ENCODE measurements around the gene MAPK11. TPM values are rescaled to one million over a fixed set of nuclear protein-coding genes. Genes with fewer than 3 reads are reported as not detected.

The MAPK11 gene
- total and polyA plus RNA-seq, 2 donors (not counting 1 experiment from before 2014, with no cell fraction given) = 8.1 to 9.9 TPM

GRCh38 chr22:50255607-50256006, 14.6 kb downstream of the MAPK11 start:
- Histone ChIP-seq H3K4me3 (ENCODE audit: control extremely low read depth in 1 of 5, extremely low read depth in 1 of 5, insufficient read depth in 1 of 5, low read depth in 2 of 5, low read length in 4 of 5) (no peak overlapping the region), H3K27me3 (replicated peaks in 1 of 4; ENCODE audit: control extremely low read depth in 1 of 4, control insufficient read depth in 3 of 4, insufficient read depth in 4 of 4, low read length in 3 of 4) (peaks cover 0 to 6% (median under 1%) of the 10 kb centered on the region in 4 experiments), H3K4me1 (ENCODE audit: control insufficient read depth in 2 of 2, insufficient read depth in 2 of 2, low read length in 2 of 2) (peaks cover 2 to 12% of the 10 kb centered on the region in 2 donors), H2AFZ (ENCODE audit: insufficient read depth, low read depth, low read length, poor library complexity, severe bottlenecking) (no peak overlapping the region), H3K36me3 (replicated peaks in 1 of 2; ENCODE audit: control extremely low read depth in 1 of 2, control insufficient read depth in 1 of 2, extremely low read depth in 1 of 2, insufficient read depth in 2 of 2, low read length in 1 of 2) (no peaks in the 10 kb centered on the region), H3K27ac (ENCODE audit: low read length in 2 of 2) (no peak overlapping the region), H3K4me2 (replicated peaks; ENCODE audit: low read depth, low read length, poor library complexity, severe bottlenecking) (no peak overlapping the region), H3K9ac (ENCODE audit: low read length) (no peak overlapping the region), H3K79me2 (ENCODE audit: control insufficient read depth, insufficient read depth, low read length) (no peaks in the 10 kb centered on the region), H4K20me1 (ENCODE audit: control insufficient read depth, insufficient read depth, low read length, poor library complexity, severe bottlenecking) (no peaks in the 10 kb centered on the region), H3K9me3 (ENCODE audit: control extremely low read depth in 1 of 3, control insufficient read depth in 2 of 3, insufficient read depth in 1 of 3, low read length in 2 of 3) (no peaks in the 10 kb centered on the region)
- Mint-ChIP-seq H3K4me3 (no peak overlapping the region), H3K27ac (no peak overlapping the region), H3K27me3 (peaks cover 3% of the 10 kb centered on the region), H3K4me1 (peaks cover 12% of the 10 kb centered on the region), H3K9me3 (ENCODE audit: insufficient read depth) (no peaks in the 10 kb centered on the region)
- intact Hi-C loops (cut with micrococcal nuclease) = no loop called here
- TF ChIP-seq CTCF (IDR thresholded peaks at IDR 0.05) (no peak), EZH2 (IDR thresholded peaks at IDR 0.05; ENCODE audit: borderline replicate concordance, insufficient read depth, low read depth, low read length, poor library complexity, severe bottlenecking) (no peak)
- ChIA-PET CTCF (interaction anchor here (1.0 to 1.5 kb wide), 2 partner anchors 13 to 18 kb away, joined by 3 to 4 read pairs; no protein-coding TSS in a partner anchor), POLR2A (no interaction called here)
- WGBS (ENCODE audit: insufficient coverage) = 98% methylated on average over 16 of the region's 17 CpGs
- ATAC-seq (ENCODE audit: low read depth) (no peak), DNase-seq (no peak)

- TF ChIP-seq CTCF (IDR thresholded peaks at IDR 0.05) = no peak
- no peak for TF ChIP-seq EZH2 (IDR thresholded peaks at IDR 0.05; ENCODE audit: borderline replicate concordance, insufficient read depth, low read depth, low read length, poor library complexity, severe bottlenecking)
- WGBS (ENCODE audit: insufficient coverage) = 90% methylated on average over 15 of the region's 19 CpGs
- no peak overlapping the region for H3K9ac ChIP-seq (ENCODE audit: low read length)
- intact Hi-C loops (cut with micrococcal nuclease) = no loop called here
- H2AFZ ChIP-seq (ENCODE audit: insufficient read depth, low read depth, low read length, poor library complexity, severe bottlenecking) = no peak overlapping the region
- DNase-seq (no peak), ATAC-seq (ENCODE audit: low read depth) (no peak)
- H3K27ac ChIP-seq (ENCODE audit: low read length in 2 of 2) = no peak overlapping the region
- H3K27me3 ChIP-seq (replicated peaks in 1 of 4; ENCODE audit: control extremely low read depth in 1 of 4, control insufficient read depth in 3 of 4, insufficient read depth in 4 of 4, low read length in 3 of 4) = peaks cover 0 to 1% (median 0%) of the 10 kb centered on the region in 4 experiments
- ChIA-PET POLR2A (no interaction called here), CTCF (interaction anchor here (1.5 kb wide), 1 partner anchor 18 kb away, joined by 4 read pairs; no protein-coding TSS in a partner anchor)
- Mint-ChIP-seq H3K4me1 (peaks cover 16% of the 10 kb centered on the region), H3K9me3 (ENCODE audit: insufficient read depth) (no peaks in the 10 kb centered on the region), H3K27ac (no peak overlapping the region), H3K4me3 (no peak overlapping the region), H3K27me3 (peaks cover 3% of the 10 kb centered on the region)
- no peak overlapping the region for H3K4me3 ChIP-seq (ENCODE audit: control extremely low read depth in 1 of 5, extremely low read depth in 1 of 5, insufficient read depth in 1 of 5, low read depth in 2 of 5, low read length in 4 of 5)
- peaks cover 5 to 16% of the 10 kb centered on the region in 2 donors for H3K4me1 ChIP-seq (ENCODE audit: control insufficient read depth in 2 of 2, insufficient read depth in 2 of 2, low read length in 2 of 2)
- no peaks in the 10 kb centered on the region for H3K79me2 ChIP-seq (ENCODE audit: control insufficient read depth, insufficient read depth, low read length)
- no peaks in the 10 kb centered on the region for H3K9me3 ChIP-seq (ENCODE audit: control extremely low read depth in 1 of 3, control insufficient read depth in 2 of 3, insufficient read depth in 1 of 3, low read length in 2 of 3)
- H3K36me3 ChIP-seq (replicated peaks in 1 of 2; ENCODE audit: control extremely low read depth in 1 of 2, control insufficient read depth in 1 of 2, extremely low read depth in 1 of 2, insufficient read depth in 2 of 2, low read length in 1 of 2) = no peaks in the 10 kb centered on the region
- H4K20me1 ChIP-seq (ENCODE audit: control insufficient read depth, insufficient read depth, low read length, poor library complexity, severe bottlenecking) = peaks cover 3% of the 10 kb centered on the region
- H3K4me2 ChIP-seq (replicated peaks; ENCODE audit: low read depth, low read length, poor library complexity, severe bottlenecking) = no peak overlapping the region
Measured at GRCh38 chr22:50255099-50255498, 15.1 kb downstream of the MAPK11 start.

Measured in B cell (primary cell).